Measurements from ENCODE around the gene YPEL4.
A peak's percentile ranks its signal among the peaks of the same experiment; 100 is the strongest.
"Not testable (repeated sequence)": the region's sequence is repeated elsewhere in the genome, so short reads cannot be mapped to it uniquely, and the experiment has no call there.

The YPEL4 gene, protein sequence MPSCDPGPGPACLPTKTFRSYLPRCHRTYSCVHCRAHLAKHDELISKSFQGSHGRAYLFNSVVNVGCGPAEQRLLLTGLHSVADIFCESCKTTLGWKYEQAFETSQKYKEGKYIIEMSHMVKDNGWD

DNA sequence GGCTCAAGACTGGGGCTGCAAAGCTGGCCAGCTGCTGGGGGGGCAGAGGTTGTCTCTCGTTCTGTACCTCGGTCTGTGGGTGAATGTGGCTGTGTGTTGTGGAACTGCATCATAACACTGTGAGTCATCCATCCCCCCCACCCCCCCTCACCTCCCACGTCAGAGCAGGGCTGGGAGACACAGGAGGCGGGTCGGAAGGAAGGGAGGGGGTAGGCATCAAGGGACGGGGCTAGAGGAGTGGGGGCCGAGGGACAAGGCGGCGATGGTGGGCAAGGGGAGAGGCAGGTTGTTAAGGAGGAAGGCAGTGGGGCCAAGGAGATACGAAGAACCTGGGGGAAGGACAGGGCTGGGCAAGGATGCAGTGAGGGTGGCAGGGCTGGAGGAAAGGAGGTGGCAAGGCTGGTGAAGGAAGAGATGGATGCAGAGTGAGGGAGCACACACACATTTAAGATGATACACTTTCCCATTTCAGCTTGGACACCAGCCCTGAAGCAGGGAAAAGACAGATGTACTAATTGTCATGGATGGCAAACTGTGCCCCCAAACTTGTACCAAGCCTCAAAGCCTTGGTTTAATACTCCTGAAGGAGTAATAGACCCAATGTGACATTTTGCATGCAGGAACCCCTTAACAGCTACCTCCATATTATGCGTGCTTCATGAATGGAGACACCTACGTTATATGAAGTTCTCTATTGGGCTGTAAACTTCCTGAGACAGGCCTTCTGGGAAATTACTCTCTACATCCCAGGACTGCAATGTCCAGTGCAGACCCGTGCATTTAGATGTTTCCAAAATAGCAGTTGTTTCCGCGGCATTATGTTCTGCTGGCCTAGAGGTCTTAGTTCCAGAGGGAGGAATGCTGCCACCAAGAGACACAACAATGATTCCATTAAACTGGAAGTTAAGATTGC lies at the start of gene YPEL4:
YPEL4 (minus strand) TSS at position 87 of the 913 bp plus-strand sequence. CDS start 2,805 bp downstream, outside the sequence.
- DNase-seq, result peak; percentile 40

DNA sequence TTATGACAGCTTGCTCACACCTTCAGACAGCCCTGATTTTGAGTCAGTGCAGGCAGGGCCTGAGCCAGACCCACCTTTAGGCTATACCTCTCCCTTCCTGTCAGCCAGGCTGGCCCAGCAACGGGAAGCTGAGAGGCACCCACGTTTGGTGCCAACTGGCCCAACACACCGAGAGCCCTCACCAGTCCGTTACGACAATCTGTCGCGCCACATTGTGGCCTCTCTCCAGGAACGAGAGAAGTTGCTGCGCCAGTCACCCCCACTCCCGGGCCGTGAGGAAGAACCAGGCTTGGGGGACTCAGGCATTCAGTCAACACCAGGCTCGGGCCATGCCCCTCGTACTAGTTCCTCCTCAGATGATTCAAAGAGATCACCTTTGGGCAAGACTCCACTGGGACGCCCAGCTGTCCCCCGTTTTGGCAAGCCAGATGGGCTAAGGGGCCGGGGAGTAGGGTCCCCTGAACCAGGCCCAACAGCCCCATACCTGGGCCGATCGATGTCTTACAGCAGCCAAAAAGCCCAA lies 49.2 kb upstream of the YPEL4 start:
- no peak for DNase-seq

DNA sequence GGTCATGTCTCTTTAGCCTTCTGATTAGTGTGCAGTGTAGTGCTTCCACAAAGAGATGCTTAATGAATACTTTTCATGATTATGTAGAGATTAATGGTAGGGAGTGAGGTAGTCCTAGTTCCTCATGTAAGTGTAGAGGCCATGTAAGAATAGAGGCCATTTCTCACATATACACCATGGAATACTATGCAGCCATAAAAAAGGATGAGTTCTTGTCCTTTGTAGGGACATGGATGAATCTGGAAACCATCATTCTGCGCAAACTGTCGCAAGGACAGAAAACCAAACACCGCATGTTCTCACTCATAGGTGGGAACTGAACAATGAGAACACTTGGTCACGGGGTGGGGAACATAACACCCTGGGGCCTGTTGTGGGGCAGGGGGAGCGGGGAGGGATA lies 40.8 kb upstream of the YPEL4 start:
- DNase-seq, result not testable (repeated sequence)

DNA sequence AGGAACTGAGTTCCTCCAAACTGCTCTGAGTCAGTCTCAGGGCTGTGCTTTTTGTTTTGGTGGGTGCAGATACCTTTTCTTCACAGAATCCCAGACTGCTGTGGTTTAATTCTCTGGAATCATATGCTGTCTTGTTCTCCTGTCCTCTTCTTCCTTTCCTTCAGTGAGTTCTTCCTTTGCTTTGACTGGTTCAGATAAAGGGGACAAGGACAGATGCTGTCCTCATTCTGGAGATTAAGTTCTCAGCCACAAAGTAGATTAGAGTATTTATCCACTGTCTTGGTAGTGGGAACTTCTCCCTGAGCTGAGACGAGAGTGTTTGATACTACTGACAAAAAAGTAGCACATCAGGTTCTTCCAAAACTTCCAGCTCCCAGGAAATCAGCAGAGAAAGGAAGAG lies 31.5 kb upstream of the YPEL4 start:
- no peak for DNase-seq

DNA sequence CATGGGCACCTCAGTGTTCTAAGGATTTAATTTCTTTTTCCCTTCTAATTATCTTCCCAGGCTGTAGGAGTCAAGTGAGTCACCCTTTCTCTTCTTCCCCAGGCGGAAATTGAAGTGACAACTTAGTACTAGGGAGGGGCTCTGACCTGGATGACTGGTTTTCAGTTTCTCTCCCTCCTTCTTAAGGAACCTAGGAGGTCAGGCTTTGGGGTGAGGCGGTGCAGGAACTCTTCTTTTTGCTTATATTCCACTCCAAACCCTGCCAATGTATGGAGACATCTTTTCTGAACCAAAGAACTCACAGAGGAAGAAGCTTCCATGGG lies 30.8 kb upstream of the YPEL4 start:
- no peak for DNase-seq

DNA sequence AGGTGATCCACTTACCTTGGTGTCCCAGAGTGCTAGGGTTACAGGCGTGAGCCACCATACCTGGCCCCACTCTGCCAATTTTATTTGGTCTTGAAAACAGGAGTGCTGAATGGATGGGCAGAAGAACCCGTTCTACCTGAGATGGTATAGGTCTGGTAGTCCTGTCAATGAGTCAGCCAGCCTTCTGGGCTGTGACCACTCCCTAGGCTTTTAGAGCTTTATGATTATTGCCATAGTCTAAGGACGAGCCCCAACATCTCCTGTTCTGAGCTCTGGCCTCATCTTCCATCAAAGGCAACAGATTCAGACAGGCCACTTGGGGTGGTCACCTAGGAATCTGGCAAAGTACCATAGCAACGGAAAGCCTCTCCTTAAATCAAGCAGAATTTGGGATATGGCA lies 29.7 kb upstream of the YPEL4 start:
- no peak for DNase-seq

DNA sequence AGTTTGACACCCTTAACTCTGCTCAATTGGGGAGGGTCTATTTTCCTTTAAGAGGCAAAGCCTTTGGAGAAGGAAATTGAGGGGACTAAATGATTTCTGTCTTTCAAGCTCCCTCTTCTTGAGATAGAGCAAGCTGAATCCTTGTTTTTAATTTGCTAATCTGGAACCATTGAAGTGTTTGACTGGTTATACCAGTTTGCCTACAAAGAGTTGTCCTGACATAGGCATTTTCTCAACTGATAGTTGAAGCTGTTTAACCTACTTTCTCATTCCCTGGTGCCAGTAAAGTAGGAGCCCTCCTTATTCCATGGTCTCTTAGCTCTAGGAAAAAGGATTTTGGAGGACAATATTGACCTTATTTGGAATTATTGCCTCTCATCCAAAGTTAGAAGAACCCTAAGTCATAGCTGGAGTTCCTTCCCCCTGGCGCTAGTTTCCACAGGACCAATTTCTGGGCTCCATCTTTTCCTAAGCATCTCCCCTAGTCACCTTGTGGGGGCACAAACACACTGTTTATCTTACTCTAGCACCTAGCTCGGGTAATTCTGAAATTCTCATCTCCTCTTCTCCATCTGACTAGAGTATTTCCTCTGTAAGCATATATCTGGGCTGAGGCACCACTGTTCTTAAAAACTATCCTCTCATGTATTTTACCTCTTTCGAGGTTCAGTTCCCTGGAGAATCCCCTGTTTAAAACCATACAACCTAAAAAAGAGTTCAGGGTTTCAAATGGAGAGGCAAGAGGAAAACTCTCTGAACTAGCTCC lies 25.6 kb upstream of the YPEL4 start:
- no peak for DNase-seq

DNA sequence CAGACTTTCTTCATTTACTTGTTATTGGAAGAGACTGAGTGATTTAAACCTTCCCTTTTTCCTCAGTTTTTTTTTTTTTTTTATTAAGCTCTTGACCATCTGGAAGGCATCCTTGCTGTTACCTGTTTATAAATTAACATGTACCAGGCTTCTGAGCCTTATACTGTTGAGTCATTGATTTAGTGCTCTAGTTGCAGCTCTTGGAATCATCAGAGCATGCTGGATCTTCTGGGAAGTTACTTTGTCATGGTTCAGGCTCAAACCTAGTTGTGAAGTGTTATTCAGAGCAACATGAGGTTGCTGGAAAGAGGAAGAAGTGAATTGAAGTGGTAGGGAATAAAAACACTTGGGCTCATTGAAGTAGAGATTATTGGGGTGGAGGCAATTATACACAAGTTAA lies 24.5 kb upstream of the YPEL4 start:
- DNase-seq, result no peak

DNA sequence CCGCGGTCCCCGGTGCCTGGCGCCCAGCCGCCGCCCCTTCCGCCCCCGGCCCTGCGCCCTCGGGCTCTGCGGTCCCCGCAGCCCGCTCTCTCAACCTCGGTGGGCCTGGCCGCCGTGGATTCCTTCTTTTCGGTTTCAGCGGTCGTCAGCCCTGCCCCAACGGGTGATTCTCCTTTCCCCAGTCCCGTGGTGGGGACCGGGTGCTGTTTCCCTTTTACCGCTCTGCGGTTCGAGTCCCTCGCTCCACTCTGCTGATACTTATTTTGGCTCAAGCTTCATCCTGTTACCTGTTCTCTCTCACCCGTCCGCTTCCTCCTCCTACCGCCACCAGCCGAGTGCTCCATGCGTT lies 18.7 kb upstream of the YPEL4 start:
- peak; percentile 63 for DNase-seq

DNA sequence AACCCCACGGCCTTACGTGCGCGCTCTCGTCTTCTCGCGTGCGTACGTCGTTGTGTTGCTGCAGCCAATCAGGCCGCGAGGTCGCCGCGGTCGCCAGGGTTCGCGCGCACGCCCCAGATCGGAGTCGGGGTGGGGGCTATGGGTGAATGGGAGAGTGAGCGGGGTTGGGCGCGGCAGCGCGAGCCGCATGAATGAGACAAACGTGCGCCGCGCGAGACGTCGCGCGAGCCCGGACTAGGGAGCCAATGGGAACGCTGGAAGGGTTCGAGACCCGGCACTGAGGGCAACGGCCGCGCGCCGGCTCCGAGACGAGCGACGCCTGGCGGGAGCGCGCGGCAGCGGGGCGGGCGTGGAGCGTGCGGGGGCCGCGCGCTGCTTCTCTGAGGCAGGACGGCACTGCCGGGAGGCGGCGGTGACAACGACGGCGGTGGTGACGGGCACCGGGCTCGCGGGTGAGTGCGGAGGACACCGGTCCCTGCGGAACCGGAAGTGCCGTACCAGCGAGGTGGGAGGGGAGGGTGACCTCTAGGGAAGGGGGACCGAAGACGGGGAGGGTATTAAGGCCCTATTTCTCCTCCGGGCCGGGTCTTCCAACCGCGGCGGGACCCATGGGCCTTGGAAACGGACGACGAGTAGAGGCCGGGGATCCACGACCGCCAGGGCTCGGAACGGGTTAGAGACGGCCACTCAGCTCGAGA lies 18.2 kb upstream of the YPEL4 start, which contains the start of gene ZDHHC5:
ZDHHC5 (plus strand) TSS at position 379 of the 698 bp plus-strand sequence. CDS start 4,977 bp downstream, outside the sequence.
- DNase-seq, result peak; percentile 100

DNA sequence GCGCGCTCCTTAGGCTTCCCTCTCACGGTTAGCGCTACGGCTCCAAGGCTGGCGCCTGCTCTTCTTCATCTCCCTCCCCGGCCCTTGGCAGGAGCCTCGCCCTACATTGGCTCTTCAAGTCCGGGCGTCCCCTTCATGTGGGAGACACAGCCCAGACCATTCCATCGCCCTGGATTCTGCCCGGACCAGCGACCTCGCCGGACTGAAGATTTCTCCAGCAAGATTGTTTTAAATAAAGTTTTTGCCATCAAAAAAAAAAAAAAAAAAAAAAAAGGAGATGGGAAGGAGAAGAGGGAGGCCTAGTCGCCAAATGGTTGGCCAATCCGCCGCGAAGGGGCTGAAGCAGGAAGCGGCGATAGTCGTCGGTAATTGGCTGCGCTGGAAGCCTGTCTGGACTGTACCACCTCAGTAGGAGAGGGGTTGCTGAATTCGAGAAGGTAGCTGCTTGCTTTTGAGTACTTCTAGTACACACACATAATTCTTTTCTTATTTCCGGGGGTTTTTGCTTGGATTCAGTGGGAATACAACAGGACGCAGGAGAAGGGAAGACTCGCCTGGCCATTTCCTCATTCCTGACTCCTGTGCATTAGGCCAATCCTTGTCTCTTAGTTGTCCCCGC lies 17.5 kb upstream of the YPEL4 start:
- DNase-seq, result peak; percentile 99

DNA sequence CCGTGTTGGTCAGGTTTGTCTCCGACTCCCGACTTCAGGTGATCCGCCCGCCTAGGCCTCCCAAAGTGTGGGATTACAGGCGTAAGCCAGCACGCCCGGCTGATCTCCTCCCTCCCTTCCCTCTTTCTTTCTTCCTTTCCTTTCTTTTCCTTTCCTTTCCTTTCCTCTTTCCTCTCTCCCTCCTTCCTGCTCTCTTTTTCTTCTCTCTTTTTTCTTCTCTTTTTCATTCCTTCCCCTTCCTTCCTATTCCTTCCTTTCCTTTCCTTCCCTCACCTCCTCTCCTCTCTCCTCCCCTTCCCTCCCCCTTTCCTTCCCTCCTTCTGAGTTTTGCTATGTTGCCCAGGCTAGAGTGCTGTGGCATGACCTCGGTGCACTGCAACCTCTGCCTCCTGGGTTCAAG lies 14.3 kb upstream of the YPEL4 start:
- no peak for DNase-seq

DNA sequence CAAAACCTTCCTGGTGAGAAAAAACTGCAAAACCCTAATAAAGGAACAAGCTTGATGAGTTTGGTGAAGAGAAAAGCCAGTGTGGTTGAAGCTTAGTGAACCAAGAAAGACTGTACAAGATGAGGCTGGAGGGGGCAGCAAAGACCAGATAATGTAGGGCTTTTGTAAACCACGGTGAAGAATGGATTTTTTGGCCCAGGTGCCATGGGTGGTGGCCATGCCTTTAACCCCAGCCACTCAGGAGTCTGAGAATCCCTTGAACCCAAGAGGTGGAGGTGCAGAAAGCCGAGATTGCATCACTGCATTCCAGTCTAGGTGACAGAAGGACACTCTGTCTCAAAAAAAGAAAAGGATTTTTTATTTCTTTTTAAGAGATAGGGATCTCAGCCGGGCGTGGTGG lies 13.2 kb upstream of the YPEL4 start:
- peak; percentile 28 for DNase-seq

DNA sequence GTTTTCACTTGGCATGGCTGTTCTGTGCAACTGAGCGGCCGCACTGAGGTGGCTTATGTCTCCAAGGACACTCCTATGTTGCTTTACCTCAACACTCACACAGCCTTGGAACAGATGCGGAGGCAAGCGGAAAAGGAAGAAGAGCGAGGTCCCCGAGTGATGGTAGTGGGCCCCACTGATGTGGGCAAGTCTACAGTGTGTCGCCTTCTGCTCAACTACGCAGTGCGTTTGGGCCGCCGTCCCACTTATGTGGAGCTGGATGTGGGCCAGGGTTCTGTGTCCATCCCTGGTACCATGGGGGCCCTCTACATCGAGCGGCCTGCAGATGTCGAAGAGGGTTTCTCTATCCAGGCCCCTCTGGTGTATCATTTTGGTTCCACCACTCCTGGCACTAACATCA lies 10.0 kb upstream of the YPEL4 start:
- no peak for DNase-seq

DNA sequence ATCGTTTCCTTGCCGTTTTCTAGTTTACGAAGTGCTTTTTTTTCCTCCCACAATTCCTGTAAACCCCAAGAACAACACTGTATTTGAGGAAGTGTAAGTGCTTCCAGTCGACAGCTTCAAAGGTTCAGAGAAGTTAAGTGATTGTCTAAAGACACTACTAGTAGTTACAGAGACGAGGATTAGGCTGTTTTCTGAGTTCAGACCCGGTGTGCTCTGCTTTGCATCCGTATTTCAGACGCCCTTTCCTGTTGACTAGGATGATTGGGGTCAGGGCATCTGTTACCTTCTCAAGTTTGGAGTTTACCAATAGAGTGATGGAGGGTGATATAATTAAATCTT lies 8.3 kb upstream of the YPEL4 start:
- DNase-seq, result no peak

DNA sequence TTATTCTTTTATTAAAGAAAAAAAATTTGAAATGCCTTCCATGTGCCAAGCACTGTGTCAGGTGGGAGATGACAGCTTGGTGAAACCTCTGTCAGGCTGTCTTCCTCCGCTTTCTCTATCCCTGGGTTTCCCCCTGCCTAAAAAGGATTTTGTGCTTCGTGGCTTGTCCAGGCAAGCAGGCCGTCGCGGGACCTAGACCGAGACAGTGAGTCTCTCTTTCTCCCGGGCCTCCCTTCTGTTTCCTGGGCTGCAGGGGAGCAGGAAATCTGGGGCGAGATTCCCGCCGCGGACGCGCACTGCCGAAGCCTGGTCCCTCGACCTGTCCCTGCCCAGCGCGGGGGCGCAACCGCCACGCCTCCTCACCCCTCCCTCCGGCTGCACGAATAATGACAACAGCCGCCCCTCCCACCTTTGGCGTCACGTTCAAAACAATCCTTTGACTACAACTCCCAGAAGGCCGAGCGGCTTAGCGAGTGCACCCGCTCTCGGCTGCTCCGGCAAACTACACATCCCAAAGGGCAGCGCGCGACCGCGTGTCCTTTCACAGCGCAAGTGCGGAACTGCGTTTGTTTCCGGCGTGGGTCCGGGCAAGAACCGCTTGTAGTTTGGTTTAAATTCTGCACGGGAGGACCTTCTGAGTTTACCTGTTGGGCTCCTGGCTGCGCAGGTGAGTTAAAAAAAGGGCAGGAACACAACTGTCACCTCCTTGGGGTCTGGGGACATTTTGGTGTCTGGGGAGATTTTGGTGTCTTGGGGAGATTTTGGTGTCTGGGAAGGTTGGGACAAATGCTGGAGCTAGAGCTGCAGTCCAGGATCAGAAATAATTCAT lies 7.7 kb upstream of the YPEL4 start, which contains the start of gene CLP1:
CLP1 (plus strand) TSS at position 569 of the 829 bp plus-strand sequence. CDS start 1,715 bp downstream, outside the sequence.
- peak; percentile 100 for DNase-seq

DNA sequence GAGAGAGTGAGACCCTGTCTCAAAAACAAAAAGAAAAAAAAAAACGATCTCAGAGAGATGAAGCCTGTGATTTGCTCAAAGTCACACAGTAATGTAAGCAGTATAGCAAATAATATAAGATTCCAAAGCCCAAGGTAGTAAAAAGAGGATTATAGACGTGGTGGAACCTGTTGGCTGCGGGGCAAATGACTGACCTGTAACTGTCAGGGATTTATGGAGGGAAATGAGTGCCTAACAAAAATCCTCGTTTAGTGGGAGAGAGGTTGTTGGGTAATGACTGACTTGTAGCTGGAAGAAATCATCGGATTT lies 7.1 kb upstream of the YPEL4 start:
- no peak for DNase-seq

DNA sequence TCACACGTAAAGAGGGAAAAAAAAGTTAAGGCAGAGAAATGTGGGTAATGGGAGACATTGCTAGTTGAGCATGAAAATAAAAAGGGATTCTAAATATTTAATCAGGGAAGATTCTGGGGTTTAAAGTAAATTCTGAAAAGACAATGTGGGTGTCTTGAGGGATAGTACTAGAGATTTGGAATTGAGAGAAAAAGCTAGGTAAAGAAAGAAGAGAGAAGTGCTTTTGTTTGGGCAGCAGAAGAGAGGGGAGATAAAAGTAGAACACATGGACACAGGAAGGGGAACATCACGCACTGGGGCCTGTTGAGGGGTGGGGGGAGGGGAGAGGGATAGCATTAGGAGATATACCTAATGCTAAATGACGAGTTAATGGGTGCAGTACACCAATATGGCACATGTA lies 3.5 kb upstream of the YPEL4 start:
- DNase-seq, result no peak

DNA sequence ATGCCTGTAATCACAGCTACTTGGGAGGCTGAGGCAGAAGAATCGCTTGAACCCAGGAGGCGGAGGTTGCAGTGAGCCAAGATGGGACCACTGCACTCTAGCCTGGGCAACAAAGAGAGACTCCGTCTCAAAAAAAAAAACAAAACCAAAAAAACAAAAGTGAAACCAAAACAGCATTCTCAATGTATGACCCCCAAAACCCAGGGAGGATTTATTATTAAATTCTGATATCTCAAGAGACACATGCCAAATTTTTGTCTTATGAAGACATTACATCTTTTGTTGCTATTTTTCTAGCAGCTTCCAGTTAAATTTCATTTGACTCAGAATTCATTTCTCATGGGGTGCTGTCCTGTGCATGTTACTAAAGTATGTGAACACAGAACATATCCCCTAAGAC lies 3.0 kb upstream of the YPEL4 start:
- no peak for DNase-seq

DNA sequence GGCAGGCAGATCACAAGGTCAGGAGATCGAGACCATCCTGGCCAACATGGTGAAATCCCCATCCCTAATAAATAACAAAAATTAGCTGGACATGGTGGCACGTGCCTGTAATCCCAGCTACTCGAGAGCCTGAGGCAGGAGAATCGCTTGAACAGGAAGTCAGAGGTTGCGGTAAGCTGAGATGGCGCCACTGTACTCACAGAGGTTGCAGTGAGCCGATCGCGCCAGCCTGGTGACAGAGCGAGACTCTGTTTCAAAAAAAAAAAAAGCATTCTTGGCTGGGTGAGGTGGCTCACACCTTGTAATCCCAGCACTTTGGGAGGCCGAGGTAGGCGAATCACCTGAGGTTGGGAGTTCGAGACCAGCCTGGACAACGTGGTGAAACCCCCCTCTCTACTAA lies 2.5 kb upstream of the YPEL4 start:
- not testable (repeated sequence) for DNase-seq

DNA sequence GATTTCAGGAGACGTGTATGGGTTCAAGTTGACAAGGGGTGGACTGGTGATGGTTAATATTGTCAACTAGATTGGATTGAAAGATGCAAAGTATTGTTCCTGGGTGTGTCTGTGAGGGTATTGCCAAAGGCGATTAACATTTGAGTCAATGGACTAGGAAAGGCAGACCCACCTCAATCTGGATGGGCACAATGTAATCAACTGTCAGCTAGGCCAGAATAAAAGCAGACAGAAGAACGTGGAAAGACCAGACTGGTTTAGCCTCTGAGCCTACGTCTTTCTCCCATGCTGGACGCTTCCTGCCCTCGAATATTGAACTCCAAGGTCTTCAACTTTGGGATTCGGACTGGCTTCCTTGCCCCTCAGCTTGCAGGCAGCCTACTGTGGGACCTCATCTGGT lies 1.7 kb upstream of the YPEL4 start:
- DNase-seq, result no peak

DNA sequence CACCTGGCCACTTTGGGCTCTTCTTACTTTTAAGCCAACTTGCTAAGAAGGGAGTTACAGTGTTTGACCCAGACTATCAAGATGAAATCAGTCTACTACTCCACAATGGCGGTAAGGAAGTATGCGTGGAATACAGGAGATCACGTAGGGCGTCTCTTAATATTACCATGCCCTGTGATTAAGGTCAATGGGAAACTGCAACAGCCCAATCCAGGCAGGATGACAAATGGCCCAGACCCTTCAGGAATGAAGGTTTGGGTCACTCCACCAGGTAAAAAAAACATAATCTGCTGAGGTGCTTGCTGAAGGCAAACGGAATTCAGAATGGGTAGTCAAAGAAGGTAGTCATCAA lies 1.0 kb upstream of the YPEL4 start:
- DNase-seq, result no peak
